Naive thymus-derived CD4-positive, alpha-beta T cell (primary cell): Measurements from ENCODE around the gene IL1RL1. TPM values are rescaled to one million over a fixed set of nuclear protein-coding genes. Genes with fewer than 3 reads are reported as not detected.

Source experiments
- ATAC-seq: fragments of 150-1000 bp; cut with Tn5 transposase; 2 replicates; pipeline ENCODE4 v1.10.0; 2021; ENCODE audit warnings: mild to moderate bottlenecking, moderate library complexity
- CTCF ChIA-PET: fragments of 350-600 bp; sonication (Branson Sonifier 250); formaldehyde crosslinking; loops from one replicate; lab custom pipeline; 2021; ENCODE audit warnings: antibody characterized with exemption; lab: Charles Lee
- POLR2A ChIA-PET: fragments of 350-600 bp; sonication (Branson Sonifier 250); formaldehyde crosslinking; loops from one replicate; lab custom pipeline; 2021; ENCODE audit warnings: antibody characterized with exemption, inconsistent platforms; lab: Charles Lee
- DNase-seq, 9 donors: peaks; one replicate each; pipeline versions ENCODE4 v3.0.0 to v3.0.0-alpha.2; 2020 to 2022; ENCODE audit warnings: mixed read lengths in 1 of 9
- H3K27ac ChIP-seq: one replicate; pipeline ENCODE4 v1.7.0; 2013; ENCODE audit warnings: mild to moderate bottlenecking, low read depth, low read length, moderate library complexity
- H3K27me3 ChIP-seq, 2 donors: one replicate each; pipeline ENCODE4 v1.7.0; 2013; ENCODE audit warnings: low read length in 2 of 2, mild to moderate bottlenecking in 2 of 2, moderate library complexity in 2 of 2; ENCODE audit not compliant: control insufficient read depth in 2 of 2, insufficient read depth in 2 of 2
- H3K36me3 ChIP-seq, 3 experiments: 1 replicate in 2 of 3; 2 replicates in 1 of 3; pipeline ENCODE4 v1.7.0; 2013; ENCODE audit warnings: low read length in 3 of 3, mild to moderate bottlenecking in 3 of 3, moderate library complexity in 1 of 3; ENCODE audit not compliant: insufficient read depth in 3 of 3, control insufficient read depth in 2 of 3
- H3K4me1 ChIP-seq, 2 donors: one replicate each; pipeline ENCODE4 v1.7.0; 2013; ENCODE audit warnings: low read length in 2 of 2, mild to moderate bottlenecking in 2 of 2, moderate library complexity in 1 of 2; ENCODE audit not compliant: control insufficient read depth in 2 of 2, insufficient read depth in 2 of 2
- H3K4me3 ChIP-seq: 2 replicates; pipeline ENCODE4 v1.7.0; 2013; ENCODE audit warnings: mild to moderate bottlenecking, low read length
- H3K9me3 ChIP-seq, 3 experiments: 1 replicate in 2 of 3; 2 replicates in 1 of 3; pipeline ENCODE4 v1.7.0; 2013; ENCODE audit warnings: low read length in 3 of 3; ENCODE audit not compliant: control insufficient read depth in 2 of 3
- H3K27ac Mint-ChIP-seq, 9 donors: one replicate each; pipeline ENCODE4 v1.8.0; 2020 to 2022; ENCODE audit warnings: mixed read lengths in 9 of 9, mild to moderate bottlenecking in 8 of 9, moderate library complexity in 5 of 9, inconsistent platforms in 2 of 9
- H3K27me3 Mint-ChIP-seq, 5 donors: one replicate each; pipeline ENCODE4 v1.8.0; 2021 to 2022; ENCODE audit warnings: mixed read lengths in 5 of 5, mild to moderate bottlenecking in 1 of 5
- H3K36me3 Mint-ChIP-seq, 5 donors: one replicate each; pipeline ENCODE4 v1.8.0; 2020 to 2022; ENCODE audit warnings: mixed read lengths in 5 of 5, mild to moderate bottlenecking in 3 of 5, inconsistent platforms in 1 of 5
- H3K4me1 Mint-ChIP-seq, 7 donors: one replicate each; pipeline ENCODE4 v1.8.0; 2020 to 2022; ENCODE audit warnings: mixed read lengths in 7 of 7, mild to moderate bottlenecking in 3 of 7, inconsistent platforms in 1 of 7
- H3K4me3 Mint-ChIP-seq, 10 donors: one replicate each; pipeline ENCODE4 v1.8.0; 2020 to 2022; ENCODE audit warnings: mild to moderate bottlenecking in 10 of 10, mixed read lengths in 10 of 10, moderate library complexity in 6 of 10, inconsistent platforms in 2 of 10
- H3K9me3 Mint-ChIP-seq, 11 donors: one replicate each; pipeline ENCODE4 v1.8.0; 2020 to 2022; ENCODE audit warnings: mixed read lengths in 11 of 11, mild to moderate bottlenecking in 4 of 11, inconsistent platforms in 1 of 11, moderate library complexity in 1 of 11
- intact Hi-C, 2 donors: fragments of 100-400 bp; cut with micrococcal nuclease; formaldehyde crosslinking; loops; one replicate each; pipeline ENCODE4 v1.15.1; 2023
- polyA plus RNA-seq, 2 donors: library from polyadenylated mRNA; unstranded; fragments of 300-500 nt; fragmentation: Illumina TruSeq; gene quantifications; one replicate each; pipeline ENCODE4 v1.2.3, GENCODE V29; 2021
- total RNA-seq, 6 experiments: library from RNA in 5 of 6; stranded (reverse) in 5 of 6; gene quantifications; 1 replicate in 5 of 6; 2 replicates in 1 of 6; pipeline ENCODE4 v1.2.3 and lab custom pipeline; 2021 to 2026

Gene IL1RL1
- total and polyA plus RNA-seq, 7 experiments from 2014 or later, result 0.48 to 7.9 (median 4.9) TPM; not detected in 4

GRCh38 chr2:102396012-102396411 lies 84.6 kb downstream of the IL1RL1 start:
- peaks cover 0 to 40% (median 3%) of the 10 kb centered on the region in 5 donors for H3K36me3 Mint-ChIP-seq
- peaks cover 8 to 25% (median 22%) of the 10 kb centered on the region in 7 donors for H3K4me1 Mint-ChIP-seq

GRCh38 chr2:102397209-102397608 lies 85.8 kb downstream of the IL1RL1 start:
- ATAC-seq (no peak), DNase-seq (no peak)
- Histone ChIP-seq H3K36me3 (no peaks in the 10 kb centered on the region), H3K27ac (no peak overlapping the region), H3K27me3 (no peaks in the 10 kb centered on the region), H3K4me1 (no peaks in the 10 kb centered on the region), H3K4me3 (no peak overlapping the region), H3K9me3 (no peaks in the 10 kb centered on the region)
- Mint-ChIP-seq H3K9me3 (no peaks in the 10 kb centered on the region), H3K36me3 (peaks cover 0 to 32% (median 3%) of the 10 kb centered on the region in 5 donors), H3K4me1 (peaks cover 0 to 25% (median 17%) of the 10 kb centered on the region in 7 donors), H3K27me3 (no peaks in the 10 kb centered on the region), H3K27ac (no peak overlapping the region), H3K4me3 (no peak overlapping the region)
- ChIA-PET CTCF (no interaction called here), POLR2A (no interaction called here)
- intact Hi-C loops, result no loop called here

More at GRCh38 chr2:102396012-102396411, 84.6 kb downstream of the IL1RL1 start:
- H3K4me3 ChIP-seq, result no peak overlapping the region
- intact Hi-C loops, result no loop called here
- H3K9me3 Mint-ChIP-seq, result no peaks in the 10 kb centered on the region
- no peaks in the 10 kb centered on the region for H3K27me3 Mint-ChIP-seq
- H3K27ac ChIP-seq, result no peak overlapping the region
- H3K4me1 ChIP-seq, result peaks cover 0 to 7% of the 10 kb centered on the region in 2 donors
- H3K9me3 ChIP-seq, result no peaks in the 10 kb centered on the region
- peak overlapping the region in 1 of 9 donors; percentile 26 for H3K27ac Mint-ChIP-seq
- ChIA-PET CTCF (no interaction called here), POLR2A (no interaction called here)
- DNase-seq (no peak), ATAC-seq (no peak)
- H3K27me3 ChIP-seq, result no peaks in the 10 kb centered on the region
- H3K4me3 Mint-ChIP-seq, result no peak overlapping the region
- no peaks in the 10 kb centered on the region for H3K36me3 ChIP-seq

- no peak overlapping the region for H3K4me3 Mint-ChIP-seq
- peak overlapping the region in 2 of 9 donors; percentile 11 to 51 for H3K27ac Mint-ChIP-seq
- ATAC-seq, result peak; percentile 66
- Histone ChIP-seq H3K9me3 (no peaks in the 10 kb centered on the region), H3K36me3 (no peaks in the 10 kb centered on the region), H3K4me1 (no peaks in the 10 kb centered on the region), H3K4me3 (no peak overlapping the region), H3K27ac (no peak overlapping the region), H3K27me3 (no peaks in the 10 kb centered on the region)
- no peak for DNase-seq
- POLR2A ChIA-PET, result no interaction called here
- peaks cover 0 to 5% (median 0%) of the 10 kb centered on the region in 11 donors for H3K9me3 Mint-ChIP-seq
- H3K27me3 Mint-ChIP-seq, result no peaks in the 10 kb centered on the region
- intact Hi-C loops, result no loop called here
- peaks cover 0 to 20% (median 0%) of the 10 kb centered on the region in 5 donors for H3K36me3 Mint-ChIP-seq
- H3K4me1 Mint-ChIP-seq, result peaks cover 0 to 28% (median 14%) of the 10 kb centered on the region in 7 donors
- CTCF ChIA-PET, result no interaction called here
These were observed 88.3 kb downstream of the IL1RL1 start for GRCh38 chr2:102399499-102400141.

- peaks cover 0 to 28% (median 14%) of the 10 kb centered on the region in 7 donors for H3K4me1 Mint-ChIP-seq
- no peaks in the 10 kb centered on the region for H3K9me3 ChIP-seq
- H3K36me3 Mint-ChIP-seq, result peaks cover 0 to 19% (median 0%) of the 10 kb centered on the region in 5 donors
- ATAC-seq (no peak), DNase-seq (no peak)
- H3K36me3 ChIP-seq, result no peaks in the 10 kb centered on the region
- no peak overlapping the region for H3K4me3 ChIP-seq
- intact Hi-C loops, result no loop called here
- H3K27ac ChIP-seq, result no peak overlapping the region
- H3K27me3 Mint-ChIP-seq, result no peaks in the 10 kb centered on the region
- H3K4me1 ChIP-seq, result no peaks in the 10 kb centered on the region
- no peak overlapping the region for H3K27ac Mint-ChIP-seq
- ChIA-PET CTCF (no interaction called here), POLR2A (no interaction called here)
- no peaks in the 10 kb centered on the region for H3K27me3 ChIP-seq
- H3K9me3 Mint-ChIP-seq, result peaks cover 0 to 5% (median 0%) of the 10 kb centered on the region in 11 donors
- no peak overlapping the region for H3K4me3 Mint-ChIP-seq
These were observed 90.1 kb downstream of the IL1RL1 start for GRCh38 chr2:102401456-102401855.

Other genes starting within 250 kb of the IL1RL1 start
- 1 to 10 TPM in 1 of 5 experiments, under 1 TPM in 4; 0.17 to 1.5 (median 0.54) TPM for gene IL1R1, start 168.8 kb upstream of the IL1RL1 start, total RNA-seq
- gene IL1R1, start 168.8 kb upstream of the IL1RL1 start, polyA plus RNA-seq, result not detected
- gene IL1RL2, start 124.5 kb upstream of the IL1RL1 start, total RNA-seq, result under 1 TPM in 2 of 5 experiments, not detected in 3; 0.15 to 0.21 TPM
- not detected for gene IL1RL2, start 124.5 kb upstream of the IL1RL1 start, polyA plus RNA-seq
- 10 to 100 TPM in 1 of 5 experiments, 1 to 10 TPM in 4; 2.1 to 52.8 (median 5.3) TPM for gene IL18R1, start 44.2 kb downstream of the IL1RL1 start, total RNA-seq
- 1 to 10 TPM in 1 of 2 donors, under 1 TPM in 1; 0.77 to 2.0 TPM for gene IL18R1, start 44.2 kb downstream of the IL1RL1 start, polyA plus RNA-seq
- gene IL18RAP, start 111.6 kb downstream of the IL1RL1 start, total RNA-seq, result 10 to 100 TPM in 2 of 5 experiments, 1 to 10 TPM in 1, under 1 TPM in 1, not detected in 1; 0.30 to 17.1 (median 7.5) TPM
- gene IL18RAP, start 111.6 kb downstream of the IL1RL1 start, polyA plus RNA-seq, result not detected
- gene SLC9A4, start 161.7 kb downstream of the IL1RL1 start, total RNA-seq, result under 1 TPM; 0.05 to 0.15 (median 0.08) TPM
- not detected for gene SLC9A4, start 161.7 kb downstream of the IL1RL1 start, polyA plus RNA-seq